Activated effector memory CD4-positive, alpha-beta T cell treated with anti-CD3 and anti-CD28 coated beads, Interleukin-2, amount 50 U/mL, for 16 hours (primary cell): ENCODE data around the gene FCSK.

Experiments
- DNase-seq: peaks from one replicate; pipeline ENCODE4 v3.0.0-alpha.2; 2020

FCSK gene

DNA sequence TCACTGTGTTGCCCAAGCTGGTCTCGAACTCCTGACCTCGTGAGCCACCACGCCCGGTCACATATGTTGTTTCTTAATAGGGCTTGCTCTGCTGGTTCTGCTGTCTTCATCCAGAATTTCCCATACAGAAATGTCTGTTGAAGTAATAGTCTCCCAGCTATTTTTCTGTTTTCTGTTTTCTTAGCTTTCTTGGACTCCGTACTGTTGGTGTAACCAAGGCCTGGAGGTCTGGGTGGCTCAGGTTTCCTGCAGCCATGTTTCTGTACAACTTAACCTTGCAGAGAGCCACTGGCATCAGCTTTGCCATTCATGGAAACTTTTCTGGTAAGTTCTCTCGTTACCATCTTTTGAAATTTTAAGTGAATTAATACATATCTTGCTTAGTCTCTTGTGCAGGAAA, 72.0 kb downstream of the FCSK start:
- DNase-seq = no peak

- no peak for DNase-seq
Measured at GRCh38 chr16:70527315-70527996, 73.1 kb downstream of the FCSK start.

DNA sequence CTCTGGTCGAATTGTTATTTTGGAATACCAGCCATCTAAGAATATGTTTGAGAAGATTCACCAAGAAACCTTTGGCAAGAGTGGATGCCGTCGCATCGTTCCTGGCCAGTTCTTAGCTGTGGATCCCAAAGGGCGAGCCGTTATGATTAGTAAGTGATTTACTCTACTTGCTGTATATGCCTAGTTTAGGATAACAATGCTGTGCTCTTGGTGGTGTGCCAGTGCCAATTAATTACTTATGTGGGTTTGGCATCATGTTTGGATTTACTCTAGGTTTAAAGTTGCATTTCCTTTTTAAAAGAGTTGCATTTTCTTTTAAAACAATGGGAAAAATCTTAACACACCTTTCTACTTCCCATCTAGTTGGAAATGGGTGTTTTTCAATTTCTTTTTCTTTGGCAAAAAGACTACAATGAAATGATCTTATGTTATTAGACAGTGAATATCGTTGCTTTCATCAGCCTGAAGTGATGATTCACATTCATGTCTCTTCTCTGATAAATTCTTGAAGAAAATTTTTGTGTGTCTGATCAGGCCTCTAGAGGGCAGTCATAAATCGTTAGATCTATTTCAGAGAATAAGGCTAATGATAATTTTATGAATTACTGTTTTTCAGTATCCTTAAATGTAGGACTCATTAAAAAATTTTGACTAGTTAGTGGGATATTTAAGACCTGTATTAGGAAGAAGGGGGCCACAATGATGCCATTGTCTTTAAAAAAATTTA, 74.8 kb downstream of the FCSK start:
- no peak for DNase-seq
